GM18498 (cell line): ENCODE data around the gene LECT2.

ENCODE experiments used
- ATAC-seq: cut with Tn5 transposase; IDR thresholded peaks from one replicate; pipeline ENCODE4 v1.9.1; 2021; ENCODE audit warnings: mild to moderate bottlenecking, moderate library complexity; ENCODE audit not compliant: unreplicated experiment

LECT2 gene

GRCh38 chr5:135978993-135979392, 24.2 kb upstream of the LECT2 start:
- ATAC-seq: no peak

- no peak for ATAC-seq
These were observed 23.4 kb upstream of the LECT2 start for GRCh38 chr5:135978212-135978631.

DNA sequence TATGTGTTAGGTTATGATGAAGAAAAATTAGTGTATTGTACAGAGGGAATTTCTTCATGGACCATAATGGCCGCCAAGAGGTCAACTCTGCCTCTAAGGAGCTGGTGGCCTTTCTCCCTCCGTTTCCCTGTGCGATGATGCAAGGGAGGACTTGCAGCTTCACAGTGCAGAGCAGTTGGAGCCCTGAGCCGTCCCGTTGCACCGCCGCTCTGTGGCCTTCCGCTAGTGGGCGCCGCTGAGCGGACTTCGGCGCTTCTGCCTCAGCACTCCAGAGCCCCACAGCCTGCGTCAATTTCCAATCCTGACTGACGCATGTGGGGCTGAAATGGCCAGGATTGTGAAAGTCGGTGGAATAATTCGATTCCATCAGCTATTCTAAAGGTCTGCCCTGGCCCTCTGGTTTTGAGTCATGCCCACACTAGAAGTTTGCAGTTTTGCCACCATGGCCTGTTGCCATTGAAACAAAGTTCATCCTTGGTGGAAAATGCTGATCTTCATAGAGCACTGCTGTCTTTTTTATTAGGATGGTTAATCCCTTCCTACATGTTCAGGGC, 22.7 kb upstream of the LECT2 start:
- peak; percentile 86 for ATAC-seq

- no peak for ATAC-seq
These were observed 21.4 kb upstream of the LECT2 start for GRCh38 chr5:135976216-135976615.

DNA sequence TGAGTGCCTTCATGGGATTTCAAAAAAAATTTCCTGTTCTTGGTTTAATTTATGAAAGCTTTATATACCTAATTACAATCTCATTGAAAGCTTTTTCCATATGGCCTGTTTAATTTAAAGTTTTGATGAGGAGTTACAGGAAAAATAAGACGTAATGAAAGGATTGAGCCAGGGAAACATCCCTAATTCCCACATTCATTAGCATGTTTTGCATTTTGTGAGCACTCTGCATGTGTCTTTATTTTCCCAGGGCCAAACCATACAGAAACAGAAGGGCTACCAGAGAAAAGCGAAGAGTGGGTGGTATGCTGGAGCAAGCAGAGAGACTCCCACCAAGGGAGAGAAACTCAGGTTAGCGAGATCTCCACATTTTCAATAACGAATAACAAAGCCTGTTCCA, 20.3 kb upstream of the LECT2 start:
- no peak for ATAC-seq

- ATAC-seq: no peak
These were observed 19.3 kb upstream of the LECT2 start for GRCh38 chr5:135974021-135974600.

DNA sequence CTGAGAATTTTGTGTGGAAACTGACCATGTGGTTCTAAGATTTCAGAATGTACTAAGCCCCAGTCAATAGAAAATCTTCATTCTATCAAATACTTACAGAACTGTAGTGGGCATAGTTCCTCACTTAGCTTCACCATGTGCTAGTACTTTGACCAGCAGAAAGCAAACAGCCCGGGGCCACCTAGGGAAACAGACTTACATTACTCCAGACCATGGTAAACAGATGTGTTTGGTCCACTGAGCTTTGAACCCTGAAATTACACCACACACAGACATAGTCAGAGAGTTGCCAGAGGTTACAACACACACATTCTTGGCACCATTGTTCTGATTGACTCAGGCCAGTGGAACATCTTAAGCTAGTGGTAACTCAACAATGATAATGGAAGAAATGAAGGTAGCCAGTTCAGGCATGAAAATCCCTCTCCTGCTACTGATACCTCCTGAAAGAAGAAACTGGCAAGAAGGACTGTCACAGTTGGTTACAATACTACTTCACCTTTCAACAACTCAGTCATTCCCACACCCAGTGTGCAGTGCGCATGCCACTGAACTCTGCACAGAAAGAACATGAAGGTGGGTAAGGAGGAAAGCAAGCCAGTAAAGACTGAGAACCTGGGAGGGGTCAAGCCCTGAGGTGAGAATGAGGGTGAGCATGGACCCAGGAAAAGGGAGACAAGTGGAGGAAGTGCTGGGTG, 18.7 kb upstream of the LECT2 start:
- no peak for ATAC-seq

DNA sequence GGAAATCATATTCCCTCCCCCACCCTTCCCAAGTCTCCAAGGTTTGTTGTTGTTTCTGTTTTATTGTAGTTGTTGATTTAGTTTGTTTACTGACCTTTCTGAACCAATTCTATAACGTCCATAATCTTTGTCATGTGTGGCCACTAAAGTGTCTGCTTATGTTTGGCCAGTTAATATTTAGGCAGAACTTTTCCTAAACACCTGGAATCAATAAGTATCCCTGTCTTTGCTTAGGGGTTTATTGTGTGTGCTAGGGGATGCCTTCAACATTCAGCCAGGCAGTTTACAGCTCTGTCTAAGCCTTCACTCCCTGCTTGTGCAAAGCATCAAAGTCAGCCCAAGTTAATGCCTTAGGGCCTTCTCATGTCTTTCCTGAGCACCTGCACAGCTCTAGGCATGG, 16.9 kb upstream of the LECT2 start:
- no peak for ATAC-seq

- ATAC-seq: no peak
These were observed 12.0 kb upstream of the LECT2 start for GRCh38 chr5:135966790-135967189.

GRCh38 chr5:135966165-135966564, 11.4 kb upstream of the LECT2 start:
- ATAC-seq: no peak

DNA sequence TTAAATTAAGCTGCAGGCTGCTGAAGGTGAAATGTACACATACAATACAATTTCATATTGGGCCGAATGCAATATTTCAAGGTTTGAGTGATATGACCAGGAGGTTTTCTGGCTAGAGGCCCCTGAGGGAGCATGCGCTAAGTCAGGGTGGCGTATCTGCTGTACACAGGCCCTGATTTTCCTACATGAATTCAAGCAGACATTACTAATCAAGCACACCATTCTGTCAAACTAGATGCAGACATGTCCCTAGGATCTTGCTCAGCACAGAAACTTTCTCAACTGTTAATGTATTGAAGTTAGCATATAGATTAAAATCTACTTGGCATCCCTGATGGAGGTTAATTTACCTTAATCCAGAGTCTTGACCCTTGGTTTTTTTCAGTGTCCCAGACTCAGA, 10.7 kb upstream of the LECT2 start:
- ATAC-seq: no peak

DNA sequence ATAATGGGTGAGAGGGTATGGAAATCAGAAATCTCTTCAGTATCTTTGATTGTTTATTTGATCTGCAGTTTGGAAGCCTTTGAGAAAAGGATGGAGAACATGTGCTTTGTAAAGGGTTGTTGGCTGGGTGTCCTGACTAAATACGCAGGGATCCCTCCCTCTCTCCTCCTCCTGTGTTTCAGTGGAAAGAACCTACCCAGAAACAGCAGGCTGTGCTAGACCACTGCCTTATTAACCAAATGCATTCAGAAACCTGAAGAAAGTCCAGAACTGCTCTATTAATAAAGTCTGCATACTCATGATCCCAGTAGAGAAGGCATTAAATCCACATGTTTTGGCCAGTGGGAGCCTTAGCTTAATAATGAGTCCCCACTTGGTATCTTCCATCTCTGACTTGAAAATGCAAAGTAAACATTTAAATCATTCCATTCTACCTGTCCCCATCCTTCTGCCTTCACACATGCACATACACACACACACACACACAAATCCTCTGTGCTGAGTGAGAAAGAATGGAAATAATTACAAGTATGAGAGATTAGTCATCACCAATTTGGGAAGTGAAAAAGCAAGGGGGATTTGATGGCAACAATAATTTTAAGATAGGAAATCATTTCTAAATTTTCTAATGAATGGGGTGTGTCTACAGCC, 10.0 kb upstream of the LECT2 start:
- ATAC-seq: no peak

DNA sequence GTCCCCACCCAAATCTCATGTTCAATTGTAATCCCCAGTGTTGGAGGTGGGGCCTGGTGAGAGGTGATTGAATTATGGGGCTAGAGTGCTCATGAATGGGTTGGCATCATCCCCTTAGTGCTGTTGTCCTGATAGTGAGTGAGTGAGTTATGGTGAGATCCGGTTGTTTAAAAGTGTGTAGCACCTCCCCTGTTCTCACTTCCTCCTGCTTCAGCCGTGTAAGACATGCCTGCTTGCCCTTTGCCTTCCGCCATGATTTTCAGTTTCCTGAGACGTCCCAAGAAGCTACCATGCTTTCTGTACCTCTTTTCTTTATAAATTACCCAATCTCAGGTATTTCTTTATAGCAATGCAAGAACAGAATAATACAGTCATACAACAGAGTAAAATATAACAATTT, 742 bp upstream of the LECT2 start:
- ATAC-seq: peak; percentile 74

- no peak for ATAC-seq
These were observed 933 bp downstream of the LECT2 start for GRCh38 chr5:135953850-135954249.

- ATAC-seq: no peak
These were observed 2.1 kb downstream of the LECT2 start for GRCh38 chr5:135952683-135953082.

DNA sequence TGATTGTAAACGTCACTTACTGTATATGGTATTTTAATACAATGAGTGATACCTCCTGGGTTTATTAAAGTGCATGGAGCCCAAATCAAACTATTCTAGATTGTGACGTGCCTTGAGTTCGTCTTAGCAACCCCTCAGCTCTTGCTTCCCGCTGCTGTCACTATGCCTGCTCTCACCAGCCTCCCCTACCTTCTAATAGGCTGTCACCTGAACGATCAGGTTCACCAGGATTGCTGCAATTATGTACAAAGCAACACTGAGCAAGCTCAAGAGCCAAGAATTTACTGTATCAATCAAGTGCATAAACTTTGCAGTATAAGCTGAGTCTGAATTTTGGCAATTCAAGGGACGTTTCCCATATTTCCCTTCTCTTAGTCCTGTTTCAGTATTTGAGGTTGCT, 3.0 kb downstream of the LECT2 start:
- no peak for ATAC-seq

DNA sequence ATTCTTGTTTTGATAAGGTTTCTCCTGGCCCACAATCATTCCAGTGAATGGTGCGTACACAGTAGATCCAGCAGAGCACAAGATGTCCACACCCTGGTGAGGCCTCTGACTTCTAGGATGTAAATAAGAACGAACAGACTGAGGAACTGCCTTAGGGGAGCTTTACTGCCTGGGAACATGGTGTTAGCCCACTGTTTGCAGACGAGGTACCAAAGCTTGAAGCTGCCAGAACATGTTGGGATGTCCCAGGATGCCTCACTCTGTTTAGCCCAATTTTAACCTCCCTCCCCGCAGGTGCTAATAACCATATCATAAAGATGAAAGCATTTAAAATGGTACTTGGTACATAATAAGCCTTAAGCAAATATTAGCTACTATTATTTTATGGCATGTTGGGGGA, 3.5 kb downstream of the LECT2 start:
- no peak for ATAC-seq

DNA sequence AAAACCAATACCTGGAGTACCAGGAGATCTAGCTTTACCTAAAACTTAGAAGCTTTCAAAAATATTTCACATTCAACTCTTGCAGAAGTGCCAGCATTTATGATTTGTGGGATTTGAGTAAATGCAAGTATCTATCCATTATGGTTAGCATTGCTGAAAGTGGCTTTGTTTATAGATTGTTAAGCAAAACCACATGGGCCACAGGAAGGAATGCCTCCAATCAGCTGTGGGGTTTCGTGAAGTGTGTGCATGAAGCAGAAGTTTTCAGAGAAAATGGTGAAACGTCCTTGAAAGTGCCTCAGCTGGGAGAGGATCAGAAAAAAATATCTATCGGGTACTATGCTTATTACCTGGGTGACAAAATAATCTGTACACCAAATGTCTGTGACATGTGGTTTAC, 4.2 kb downstream of the LECT2 start:
- no peak for ATAC-seq

- ATAC-seq: no peak
These were observed 9.7 kb downstream of the LECT2 start for GRCh38 chr5:135944967-135945560.

DNA sequence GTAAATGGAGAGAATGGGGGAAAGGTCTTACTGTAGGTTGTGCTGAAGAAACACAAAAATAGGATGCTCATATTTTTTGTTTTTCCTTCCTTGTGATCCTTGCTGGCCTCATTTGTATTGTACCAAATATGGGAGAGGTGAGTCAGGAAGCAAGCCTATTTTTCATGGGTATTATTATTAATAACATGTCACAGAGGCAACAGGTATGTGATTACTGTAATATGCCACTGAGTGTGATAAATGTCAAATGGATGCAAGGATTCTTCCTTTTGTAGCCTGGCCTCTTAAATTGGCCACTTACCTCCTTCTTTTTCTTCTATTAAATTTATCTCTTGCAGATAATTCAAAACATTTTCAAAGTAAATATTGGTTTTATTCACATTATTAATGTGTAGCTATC, 10.2 kb downstream of the LECT2 start:
- ATAC-seq: no peak

DNA sequence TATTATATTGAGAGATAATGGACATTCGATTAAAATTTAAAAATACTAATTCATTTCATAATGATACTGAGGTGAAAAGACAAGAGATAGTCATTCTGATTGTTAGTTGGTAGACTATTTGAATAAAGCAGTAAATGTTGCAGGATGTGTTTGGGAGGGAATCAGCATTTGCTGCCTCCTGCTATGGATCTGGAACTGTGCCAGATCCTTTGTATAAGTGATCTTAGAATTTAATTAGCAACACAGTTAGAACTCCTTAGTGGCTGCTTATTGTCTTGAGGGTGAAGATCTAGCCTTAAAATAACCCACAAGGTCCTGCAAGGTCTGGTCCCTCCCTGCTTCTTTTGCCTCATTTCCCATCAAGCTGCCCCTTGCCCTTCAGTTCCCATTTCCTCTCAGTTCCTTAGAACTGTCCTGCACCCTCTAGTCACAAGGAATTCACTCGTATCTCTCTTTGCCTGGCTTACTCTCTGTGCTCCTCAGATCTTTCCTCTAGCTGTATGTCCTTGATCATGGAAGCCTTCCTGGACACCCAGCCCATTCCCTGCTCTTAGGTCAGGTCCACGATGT, 12.5 kb downstream of the LECT2 start:
- ATAC-seq: no peak
